ENCODE data around the gene ERMAP. TPM values are rescaled to one million over a fixed set of nuclear protein-coding genes. Genes with fewer than 3 reads are reported as not detected.

Gene ERMAP
- total and polyA plus RNA-seq, 8 donors = 13.8 to 31.6 (median 29.0) TPM

- Histone ChIP-seq H3K36me3 (peaks cover 0 to 5% of the 10 kb centered on the region in 2 donors), H3K27ac (peak overlapping the region; percentile 94 to 98), H3K9me3 (no peaks in the 10 kb centered on the region), H3K27me3 (no peaks in the 10 kb centered on the region), H3K4me3 (peak overlapping the region; percentile 58 to 66), H3K4me1 (peaks cover 11 to 28% of the 10 kb centered on the region in 2 donors)
- no peak for ATAC-seq
- TF ChIP-seq CTCF (IDR thresholded peaks at IDR 0.05) = no peak
- no peak for DNase-seq
- intact Hi-C loops (cut with DNase I) = no loop called here
Observed at GRCh38 chr1:42817440-42817767, 482 bp downstream of the ERMAP start.

GRCh38 chr1:42817976-42818375 lies 1.1 kb downstream of the ERMAP start:
- Histone ChIP-seq H3K4me1 (peaks cover 15 to 34% of the 10 kb centered on the region in 2 donors), H3K36me3 (peaks cover 0 to 5% of the 10 kb centered on the region in 2 donors), H3K4me3 (peak overlapping the region in 1 of 2 donors; percentile 58), H3K27ac (no peak overlapping the region), H3K27me3 (no peaks in the 10 kb centered on the region), H3K9me3 (no peaks in the 10 kb centered on the region)
- TF ChIP-seq CTCF (IDR thresholded peaks at IDR 0.05) = no peak
- no peak for ATAC-seq
- no peak for DNase-seq
- intact Hi-C loops (cut with DNase I) = no loop called here

- intact Hi-C loops (cut with DNase I) = no loop called here
- Histone ChIP-seq H3K27ac (no peak overlapping the region), H3K36me3 (no peaks in the 10 kb centered on the region), H3K27me3 (no peaks in the 10 kb centered on the region), H3K4me3 (no peak overlapping the region), H3K9me3 (no peaks in the 10 kb centered on the region), H3K4me1 (peaks cover 15 to 33% of the 10 kb centered on the region in 2 donors)
- DNase-seq (no peak), ATAC-seq (no peak)
- no peak for TF ChIP-seq CTCF (IDR thresholded peaks at IDR 0.05)
Observed at GRCh38 chr1:42820813-42821212, 3.9 kb downstream of the ERMAP start.

GRCh38 chr1:42821690-42822089 lies 4.8 kb downstream of the ERMAP start:
- no peak overlapping the region for H3K27ac ChIP-seq
- no peak for TF ChIP-seq CTCF (IDR thresholded peaks at IDR 0.05)
- intact Hi-C loops (cut with DNase I) = no loop called here
- H3K4me1 ChIP-seq = peaks cover 8 to 25% of the 10 kb centered on the region in 2 donors
- no peaks in the 10 kb centered on the region for H3K27me3 ChIP-seq
- ATAC-seq (no peak), DNase-seq (no peak)
- H3K4me3 ChIP-seq = no peak overlapping the region
- no peaks in the 10 kb centered on the region for H3K36me3 ChIP-seq
- H3K9me3 ChIP-seq = no peaks in the 10 kb centered on the region

GRCh38 chr1:42822800-42823392 lies 6.0 kb downstream of the ERMAP start:
- no peaks in the 10 kb centered on the region for H3K9me3 ChIP-seq
- intact Hi-C loops (cut with DNase I) = no loop called here
- no peaks in the 10 kb centered on the region for H3K27me3 ChIP-seq
- H3K4me3 ChIP-seq = no peak overlapping the region
- no peak for DNase-seq
- peak overlapping the region in 1 of 2 donors; percentile 18 for H3K27ac ChIP-seq
- H3K36me3 ChIP-seq = no peaks in the 10 kb centered on the region
- no peak for ATAC-seq
- TF ChIP-seq CTCF (IDR thresholded peaks at IDR 0.05) = no peak
- H3K4me1 ChIP-seq = peaks cover 8 to 20% of the 10 kb centered on the region in 2 donors
